ENCODE measurements around the gene NQO2. TPM values are rescaled to one million over a fixed set of nuclear protein-coding genes. Genes with fewer than 3 reads are reported as not detected.

NQO2 gene, protein sequence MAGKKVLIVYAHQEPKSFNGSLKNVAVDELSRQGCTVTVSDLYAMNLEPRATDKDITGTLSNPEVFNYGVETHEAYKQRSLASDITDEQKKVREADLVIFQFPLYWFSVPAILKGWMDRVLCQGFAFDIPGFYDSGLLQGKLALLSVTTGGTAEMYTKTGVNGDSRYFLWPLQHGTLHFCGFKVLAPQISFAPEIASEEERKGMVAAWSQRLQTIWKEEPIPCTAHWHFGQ
- 10 to 100 TPM; 21.3 to 55.1 (median 37.2) TPM for total RNA-seq
- 10 to 100 TPM; 16.3 to 26.0 (median 17.0) TPM for polyA plus RNA-seq
- long read RNA-seq, donor 1, full-length matches to known transcripts: 17 of 17 reads
- long read RNA-seq, donor 1, partial matches to known transcripts: 0 of 17 reads
- long read RNA-seq, donor 1, other reads (novel, unspliced or antisense): 0 of 17 reads
- long read RNA-seq, donor 2, full-length matches to known transcripts: 7 of 7 reads
- long read RNA-seq, donor 2, partial matches to known transcripts: 0 of 7 reads
- long read RNA-seq, donor 2, other reads (novel, unspliced or antisense): 0 of 7 reads

DNA sequence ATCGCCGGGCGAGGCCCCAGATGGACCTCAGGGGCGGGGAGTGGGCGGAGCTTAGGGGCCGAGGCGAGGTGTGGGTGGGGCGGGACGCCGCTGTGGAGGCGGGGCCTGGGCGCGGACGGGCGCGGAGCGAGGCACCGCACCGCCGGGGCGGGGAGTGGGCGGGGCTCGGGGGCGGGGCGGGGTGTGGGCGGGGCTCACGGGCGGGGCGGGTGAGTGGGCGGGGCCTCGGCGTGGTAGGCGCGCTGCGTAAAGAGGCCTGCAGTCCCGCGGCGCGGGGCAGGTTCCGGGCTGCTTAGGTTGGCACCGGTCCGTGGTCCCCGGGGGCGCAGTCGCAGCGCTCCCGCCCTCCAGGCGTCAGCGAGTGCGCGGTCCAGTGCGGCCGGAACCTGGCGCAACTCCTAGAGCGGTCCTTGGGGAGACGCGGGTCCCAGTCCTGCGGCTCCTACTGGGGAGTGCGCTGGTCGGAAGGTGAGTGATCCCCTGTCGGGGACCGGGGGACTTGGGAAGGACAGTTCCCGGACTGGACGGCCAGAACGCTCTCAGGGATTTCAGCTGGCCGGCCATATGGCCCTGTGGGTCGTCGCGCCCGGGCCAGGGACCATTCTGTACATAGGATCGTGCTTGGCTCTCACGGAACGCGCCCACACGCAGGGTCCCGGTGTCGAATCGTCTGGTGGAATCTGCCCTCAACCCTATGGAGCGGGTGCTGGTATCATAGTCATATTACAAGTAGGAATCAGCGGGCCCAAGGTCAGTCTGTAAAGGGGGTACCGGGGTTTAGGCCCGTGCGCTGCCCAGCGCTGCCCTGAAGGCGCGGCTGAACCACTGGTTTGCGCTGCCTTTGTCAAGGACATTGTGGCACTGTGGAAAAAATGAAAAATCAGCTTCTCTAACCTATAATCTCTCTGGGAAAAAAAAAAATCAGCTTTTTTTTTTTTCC, at the start of gene NQO2:
Gene NQO2 (plus strand): TSS at position 277 of the 940 bp plus-strand sequence. CDS start 6,659 bp downstream, outside the sequence.
- WGBS, 5 donors: 3 to 14% (median 5%) methylated on average over 28 to 87 of the region's 87 CpGs
- Histone ChIP-seq H3K4me1 (peaks cover 17 to 48% (median 36%) of the 10 kb centered on the region in 6 donors), H3K36me3 (peaks cover 0 to 13% (median 3%) of the 10 kb centered on the region in 6 donors), H3K27me3 (replicated peaks in 1 of 7) (no peaks in the 10 kb centered on the region), H3K27ac (peak within 1 kb of the TSS; percentile 75 to 96 (median 92)), H3K4me3 (peak within 1 kb of the TSS; percentile 59 to 94 (median 72)), H3K9me3 (no peaks in the 10 kb centered on the region)
- DNase-seq: peak; percentile 98
- intact Hi-C loops (cut with DNase I; ENCODE audit: low total_unique reads): loop anchor here (2.0 kb wide), 1 partner anchor 55 kb away; no protein-coding TSS in a partner anchor
- TF ChIP-seq POLR2A (IDR thresholded peaks at IDR 0.05): peak; percentile 45 to 81 (median 74)
- TF ChIP-seq, protein P1, sequence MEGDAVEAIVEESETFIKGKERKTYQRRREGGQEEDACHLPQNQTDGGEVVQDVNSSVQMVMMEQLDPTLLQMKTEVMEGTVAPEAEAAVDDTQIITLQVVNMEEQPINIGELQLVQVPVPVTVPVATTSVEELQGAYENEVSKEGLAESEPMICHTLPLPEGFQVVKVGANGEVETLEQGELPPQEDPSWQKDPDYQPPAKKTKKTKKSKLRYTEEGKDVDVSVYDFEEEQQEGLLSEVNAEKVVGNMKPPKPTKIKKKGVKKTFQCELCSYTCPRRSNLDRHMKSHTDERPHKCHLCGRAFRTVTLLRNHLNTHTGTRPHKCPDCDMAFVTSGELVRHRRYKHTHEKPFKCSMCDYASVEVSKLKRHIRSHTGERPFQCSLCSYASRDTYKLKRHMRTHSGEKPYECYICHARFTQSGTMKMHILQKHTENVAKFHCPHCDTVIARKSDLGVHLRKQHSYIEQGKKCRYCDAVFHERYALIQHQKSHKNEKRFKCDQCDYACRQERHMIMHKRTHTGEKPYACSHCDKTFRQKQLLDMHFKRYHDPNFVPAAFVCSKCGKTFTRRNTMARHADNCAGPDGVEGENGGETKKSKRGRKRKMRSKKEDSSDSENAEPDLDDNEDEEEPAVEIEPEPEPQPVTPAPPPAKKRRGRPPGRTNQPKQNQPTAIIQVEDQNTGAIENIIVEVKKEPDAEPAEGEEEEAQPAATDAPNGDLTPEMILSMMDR (IDR thresholded peaks at IDR 0.05 in 8 of 11, conservative IDR thresholded peaks at IDR 0.05 in 3 of 11): peak in 3 of 11 experiments; percentile 10 to 51 (median 22)
- peak; percentile 94 to 97 (median 94) for TF ChIP-seq POLR2AphosphoS5 (IDR thresholded peaks at IDR 0.05)

GRCh38 chr6:2950713-2951112, 49.0 kb upstream of the NQO2 start:
- H3K36me3 ChIP-seq: peaks cover 0 to 96% (median 38%) of the 10 kb centered on the region in 6 donors
- TF ChIP-seq, protein P1 (IDR thresholded peaks at IDR 0.05 in 8 of 11, conservative IDR thresholded peaks at IDR 0.05 in 3 of 11): no peak
- TF ChIP-seq POLR2A (IDR thresholded peaks at IDR 0.05): no peak
- TF ChIP-seq POLR2AphosphoS5 (IDR thresholded peaks at IDR 0.05): no peak
- H3K9me3 ChIP-seq: no peaks in the 10 kb centered on the region
- H3K27ac ChIP-seq: peak overlapping the region in 2 of 8 donors; percentile 30 to 64
- DNase-seq: peak; percentile 45
- no peaks in the 10 kb centered on the region for H3K27me3 ChIP-seq (replicated peaks in 1 of 7)
- H3K4me1 ChIP-seq: peaks cover 0 to 48% (median 32%) of the 10 kb centered on the region in 6 donors
- 76 to 94% (median 84%) methylated on average over 11 to 12 of the region's 12 CpGs for WGBS, 5 donors
- no peak overlapping the region for H3K4me3 ChIP-seq
- intact Hi-C loops (cut with DNase I; ENCODE audit: low total_unique reads): no loop called here

GRCh38 chr6:2951728-2952127, 48.0 kb upstream of the NQO2 start:
- intact Hi-C loops (cut with DNase I; ENCODE audit: low total_unique reads): no loop called here
- Histone ChIP-seq H3K27me3 (replicated peaks in 1 of 7) (no peaks in the 10 kb centered on the region), H3K4me3 (no peak overlapping the region), H3K27ac (peak overlapping the region; percentile 24 to 72 (median 66)), H3K4me1 (peaks cover 0 to 40% (median 26%) of the 10 kb centered on the region in 6 donors), H3K9me3 (no peaks in the 10 kb centered on the region), H3K36me3 (peaks cover 0 to 98% (median 41%) of the 10 kb centered on the region in 6 donors)
- TF ChIP-seq POLR2AphosphoS5 (IDR thresholded peaks at IDR 0.05): peak in 2 of 3 donors; percentile 25 to 33
- TF ChIP-seq, protein P1 (IDR thresholded peaks at IDR 0.05 in 8 of 11, conservative IDR thresholded peaks at IDR 0.05 in 3 of 11): no peak
- DNase-seq: peak; percentile 89
- whole genome bisulfite sequencing, 5 donors: 37 to 70% (median 49%) methylated on average over 8 of the region's 8 CpGs
